ENCODE results near the gene PODNL1. TPM values are rescaled to one million over a fixed set of nuclear protein-coding genes. Genes with fewer than 3 reads are reported as not detected.

The PODNL1 gene, protein sequence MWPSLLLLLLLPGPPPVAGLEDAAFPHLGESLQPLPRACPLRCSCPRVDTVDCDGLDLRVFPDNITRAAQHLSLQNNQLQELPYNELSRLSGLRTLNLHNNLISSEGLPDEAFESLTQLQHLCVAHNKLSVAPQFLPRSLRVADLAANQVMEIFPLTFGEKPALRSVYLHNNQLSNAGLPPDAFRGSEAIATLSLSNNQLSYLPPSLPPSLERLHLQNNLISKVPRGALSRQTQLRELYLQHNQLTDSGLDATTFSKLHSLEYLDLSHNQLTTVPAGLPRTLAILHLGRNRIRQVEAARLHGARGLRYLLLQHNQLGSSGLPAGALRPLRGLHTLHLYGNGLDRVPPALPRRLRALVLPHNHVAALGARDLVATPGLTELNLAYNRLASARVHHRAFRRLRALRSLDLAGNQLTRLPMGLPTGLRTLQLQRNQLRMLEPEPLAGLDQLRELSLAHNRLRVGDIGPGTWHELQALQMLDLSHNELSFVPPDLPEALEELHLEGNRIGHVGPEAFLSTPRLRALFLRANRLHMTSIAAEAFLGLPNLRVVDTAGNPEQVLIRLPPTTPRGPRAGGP
- total RNA-seq, result 1 to 10 TPM; 4.1 to 4.4 TPM

DNA sequence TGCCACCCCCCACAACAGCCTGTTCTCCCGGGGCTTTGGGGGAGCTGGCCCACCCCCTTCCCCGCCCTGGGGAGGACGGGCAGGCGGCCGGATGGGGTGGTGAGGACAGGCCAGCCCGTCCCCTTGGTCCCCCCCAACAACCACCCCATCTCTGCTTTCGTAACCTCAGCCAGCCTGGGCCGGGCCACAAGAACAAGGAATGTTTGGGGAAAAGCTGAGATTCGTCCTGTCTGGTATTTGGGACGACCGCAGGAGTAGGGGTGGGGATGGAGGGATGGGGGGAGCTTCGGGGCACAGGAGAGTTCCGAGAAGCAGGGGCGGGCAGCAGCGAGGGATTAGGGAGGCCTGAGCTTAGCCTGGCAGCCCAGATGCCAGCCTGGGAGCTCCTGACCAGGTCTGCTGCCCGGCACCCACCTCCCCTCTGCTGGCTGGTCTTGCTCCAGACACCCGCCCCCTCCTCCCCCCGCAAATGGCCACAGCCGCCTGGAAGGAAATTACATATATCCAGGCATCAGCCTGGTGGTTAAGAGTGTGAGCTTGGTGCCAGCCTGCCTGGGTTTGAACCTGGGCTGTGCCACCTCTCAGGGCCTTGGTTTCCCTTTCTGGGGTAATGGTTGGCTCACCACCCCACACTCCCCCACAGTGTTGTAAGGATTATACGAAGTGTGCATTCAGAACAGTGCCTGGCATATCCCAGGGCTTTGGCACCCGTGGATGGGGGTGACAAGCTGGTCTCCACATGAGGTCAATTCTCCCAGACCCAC is at the start of gene PODNL1:
TSS of gene PODNL1 (minus strand) at position 117 of the 764 bp plus-strand sequence. CDS start 236 bp downstream, outside the sequence.
- Histone ChIP-seq H3K4me1 (no peaks in the 10 kb centered on the region), H3K27me3 (no peaks in the 10 kb centered on the region), H3K36me3 (no peaks in the 10 kb centered on the region), H3K4me3 (no peak within 1 kb of the TSS), H3K9ac (ENCODE audit: low read depth in 2 of 2, low read length in 2 of 2) (peak within 1 kb of the TSS in 1 of 2 donors; percentile 35), H3K9me3 (no peaks in the 10 kb centered on the region), H3K27ac (no peak within 1 kb of the TSS)
- intact Hi-C loops (cut with DNase I), result no loop called here
- DNase-seq, result no peak
- TF ChIP-seq, protein P1, sequence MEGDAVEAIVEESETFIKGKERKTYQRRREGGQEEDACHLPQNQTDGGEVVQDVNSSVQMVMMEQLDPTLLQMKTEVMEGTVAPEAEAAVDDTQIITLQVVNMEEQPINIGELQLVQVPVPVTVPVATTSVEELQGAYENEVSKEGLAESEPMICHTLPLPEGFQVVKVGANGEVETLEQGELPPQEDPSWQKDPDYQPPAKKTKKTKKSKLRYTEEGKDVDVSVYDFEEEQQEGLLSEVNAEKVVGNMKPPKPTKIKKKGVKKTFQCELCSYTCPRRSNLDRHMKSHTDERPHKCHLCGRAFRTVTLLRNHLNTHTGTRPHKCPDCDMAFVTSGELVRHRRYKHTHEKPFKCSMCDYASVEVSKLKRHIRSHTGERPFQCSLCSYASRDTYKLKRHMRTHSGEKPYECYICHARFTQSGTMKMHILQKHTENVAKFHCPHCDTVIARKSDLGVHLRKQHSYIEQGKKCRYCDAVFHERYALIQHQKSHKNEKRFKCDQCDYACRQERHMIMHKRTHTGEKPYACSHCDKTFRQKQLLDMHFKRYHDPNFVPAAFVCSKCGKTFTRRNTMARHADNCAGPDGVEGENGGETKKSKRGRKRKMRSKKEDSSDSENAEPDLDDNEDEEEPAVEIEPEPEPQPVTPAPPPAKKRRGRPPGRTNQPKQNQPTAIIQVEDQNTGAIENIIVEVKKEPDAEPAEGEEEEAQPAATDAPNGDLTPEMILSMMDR (IDR thresholded peaks at IDR 0.05), result no peak

DNA sequence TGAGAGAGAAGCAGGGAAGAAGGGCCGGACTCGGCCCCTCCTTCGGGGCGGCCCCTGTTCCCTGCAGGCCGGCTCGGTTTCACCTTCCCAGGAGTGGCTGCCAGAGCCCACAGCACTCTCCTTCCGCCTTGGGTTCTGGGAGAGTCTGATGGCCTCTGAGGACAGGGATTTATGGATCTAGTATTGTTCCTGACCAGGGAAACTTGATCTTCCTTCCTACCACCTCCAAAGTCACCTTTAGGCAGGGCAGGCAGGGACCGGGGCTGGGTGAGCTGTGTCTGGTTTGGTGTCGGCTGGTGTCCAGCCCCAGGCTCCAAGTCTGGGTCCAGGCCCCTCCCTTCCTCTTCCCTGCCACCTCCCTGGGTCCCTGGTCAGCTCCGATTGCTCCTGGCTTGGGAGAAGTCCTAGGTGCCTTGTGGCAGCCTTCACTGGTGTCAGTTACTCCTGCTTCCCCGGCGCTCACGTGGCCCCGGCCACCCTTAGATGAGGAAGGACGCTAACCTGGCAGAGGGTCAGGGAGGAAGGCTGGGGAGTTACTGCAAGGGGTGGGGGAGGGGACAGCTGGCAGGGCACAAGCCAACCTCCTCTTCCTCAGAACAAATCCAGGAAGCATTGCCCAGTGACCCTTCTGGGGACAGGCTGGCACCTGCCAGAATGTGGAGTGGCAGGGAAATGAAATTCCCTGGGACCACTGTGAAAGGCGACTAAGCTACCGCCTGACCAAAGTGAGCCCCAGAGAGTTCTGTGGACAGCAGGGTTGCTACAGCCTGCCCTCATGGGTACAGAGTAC is 49.1 kb upstream of the PODNL1 start:
- peak overlapping the region; percentile 77 for H3K27ac ChIP-seq
- no peak for DNase-seq
- intact Hi-C loops (cut with DNase I), result no loop called here
- H3K4me1 ChIP-seq, result no peaks in the 10 kb centered on the region
- TF ChIP-seq, protein P1 (IDR thresholded peaks at IDR 0.05), result no peak
- H3K27me3 ChIP-seq, result no peaks in the 10 kb centered on the region
- H3K36me3 ChIP-seq, result no peaks in the 10 kb centered on the region
- no peak overlapping the region for H3K4me3 ChIP-seq
- H3K9ac ChIP-seq (ENCODE audit: low read depth in 2 of 2, low read length in 2 of 2), result peak overlapping the region; percentile 9 to 13
- H3K9me3 ChIP-seq, result no peaks in the 10 kb centered on the region

DNA sequence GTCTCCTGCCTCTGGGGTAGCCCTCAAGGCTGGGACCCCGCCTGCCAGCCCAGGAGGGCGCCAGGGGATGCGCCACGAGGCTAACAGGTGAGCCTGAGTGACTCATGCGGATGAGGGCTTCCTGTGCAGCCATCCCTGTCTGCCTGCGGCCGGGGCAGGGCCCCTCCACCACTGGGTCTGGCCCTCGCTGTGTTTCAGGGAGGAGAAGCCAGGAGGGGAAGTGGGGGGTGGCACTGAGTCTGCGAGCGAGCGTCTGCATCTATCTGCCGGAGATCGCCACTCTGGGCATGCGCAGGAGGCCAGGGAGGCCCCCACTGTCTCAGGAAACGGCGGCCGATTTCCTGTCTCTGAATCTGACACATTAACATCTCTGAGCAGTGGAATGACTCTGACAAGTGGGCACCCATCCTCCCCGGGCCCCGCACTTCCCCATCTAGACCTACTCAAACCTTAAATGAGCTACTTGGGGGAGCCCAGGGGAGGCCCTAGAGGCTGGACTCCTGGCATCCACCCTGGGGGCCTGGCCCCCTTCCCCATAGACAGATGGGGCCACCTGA is 48.2 kb upstream of the PODNL1 start:
- peak overlapping the region; percentile 56 to 61 for H3K9ac ChIP-seq (ENCODE audit: low read depth in 2 of 2, low read length in 2 of 2)
- H3K4me3 ChIP-seq, result no peak overlapping the region
- no peaks in the 10 kb centered on the region for H3K36me3 ChIP-seq
- peak; percentile 80 for DNase-seq
- H3K4me1 ChIP-seq, result no peaks in the 10 kb centered on the region
- H3K27ac ChIP-seq, result peak overlapping the region; percentile 77
- intact Hi-C loops (cut with DNase I), result no loop called here
- no peaks in the 10 kb centered on the region for H3K9me3 ChIP-seq
- TF ChIP-seq, protein P1 (IDR thresholded peaks at IDR 0.05), result no peak
- H3K27me3 ChIP-seq, result no peaks in the 10 kb centered on the region

DNA sequence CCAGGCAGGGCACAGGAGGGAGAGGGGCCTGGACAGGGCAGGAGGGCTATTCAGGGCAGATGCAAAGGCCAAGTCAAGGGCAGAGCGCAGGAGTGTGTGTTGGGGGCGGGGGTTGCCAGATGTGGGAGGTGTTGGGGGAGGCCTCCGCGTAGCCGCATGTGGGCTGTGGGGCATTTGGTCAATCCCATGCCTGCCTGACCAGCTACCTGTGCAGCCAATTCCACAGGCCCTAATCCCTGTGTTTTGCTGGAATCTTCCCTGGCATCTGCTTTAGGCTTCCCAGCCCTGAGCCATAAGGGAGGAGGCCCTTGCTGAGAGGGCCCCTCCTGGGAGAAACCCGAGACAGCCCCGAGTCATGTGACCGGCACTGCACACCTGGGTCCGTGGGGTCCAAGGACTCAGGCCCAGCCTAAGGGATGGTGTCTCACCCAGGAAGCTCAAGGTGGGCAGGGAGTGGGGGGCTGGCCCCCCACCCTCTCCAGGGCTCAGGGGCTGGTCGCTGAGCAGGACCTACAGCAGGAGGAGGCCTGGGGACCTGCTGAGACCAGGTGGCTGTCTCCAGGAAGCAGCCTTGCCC is 47.6 kb upstream of the PODNL1 start:
- intact Hi-C loops (cut with DNase I), result no loop called here
- Histone ChIP-seq H3K36me3 (no peaks in the 10 kb centered on the region), H3K27me3 (no peaks in the 10 kb centered on the region), H3K4me1 (no peaks in the 10 kb centered on the region), H3K4me3 (no peak overlapping the region), H3K9me3 (no peaks in the 10 kb centered on the region), H3K27ac (peak overlapping the region; percentile 65), H3K9ac (ENCODE audit: low read depth in 2 of 2, low read length in 2 of 2) (peak overlapping the region; percentile 56 to 61)
- DNase-seq, result no peak
- TF ChIP-seq, protein P1 (IDR thresholded peaks at IDR 0.05), result no peak
